ENCODE measurements around the gene UBTF.

UBTF gene

GRCh38 chr17:44223541-44224071 is 4.1 kb upstream of the UBTF start:
- Mint-ChIP-seq H3K4me1 (ENCODE audit: low read depth) (peaks cover 13% of the 10 kb centered on the region), H3K9me3 (no peaks in the 10 kb centered on the region), H3K4me3 (no peak overlapping the region), H3K27me3 (no peaks in the 10 kb centered on the region), H3K27ac (no peak overlapping the region), H3K36me3 (ENCODE audit: low read depth) (peaks cover 11% of the 10 kb centered on the region)
- DNase-seq = no peak

- H3K27ac Mint-ChIP-seq = peak overlapping the region; percentile 92
- H3K4me3 Mint-ChIP-seq = peak overlapping the region; percentile 90
- H3K27me3 Mint-ChIP-seq = no peaks in the 10 kb centered on the region
- peaks cover 13% of the 10 kb centered on the region for H3K4me1 Mint-ChIP-seq (ENCODE audit: low read depth)
- H3K9me3 Mint-ChIP-seq = no peaks in the 10 kb centered on the region
- peaks cover 20% of the 10 kb centered on the region for H3K36me3 Mint-ChIP-seq (ENCODE audit: low read depth)
- DNase-seq = peak; percentile 70
Measured at GRCh38 chr17:44222112-44222869, 2.8 kb upstream of the UBTF start.

GRCh38 chr17:44221862-44222111 is 2.3 kb upstream of the UBTF start:
- H3K9me3 Mint-ChIP-seq = no peaks in the 10 kb centered on the region
- peak overlapping the region; percentile 90 for H3K4me3 Mint-ChIP-seq
- DNase-seq = peak; percentile 65
- H3K27me3 Mint-ChIP-seq = no peaks in the 10 kb centered on the region
- peak overlapping the region; percentile 92 for H3K27ac Mint-ChIP-seq
- peaks cover 25% of the 10 kb centered on the region for H3K36me3 Mint-ChIP-seq (ENCODE audit: low read depth)
- H3K4me1 Mint-ChIP-seq (ENCODE audit: low read depth) = peaks cover 16% of the 10 kb centered on the region

- peak overlapping the region; percentile 92 for H3K27ac Mint-ChIP-seq
- H3K4me3 Mint-ChIP-seq = peak overlapping the region; percentile 90
- H3K4me1 Mint-ChIP-seq (ENCODE audit: low read depth) = peaks cover 21% of the 10 kb centered on the region
- peaks cover 30% of the 10 kb centered on the region for H3K36me3 Mint-ChIP-seq (ENCODE audit: low read depth)
- DNase-seq = peak; percentile 80
- H3K9me3 Mint-ChIP-seq = no peaks in the 10 kb centered on the region
- no peaks in the 10 kb centered on the region for H3K27me3 Mint-ChIP-seq
Measured at GRCh38 chr17:44221084-44221861, 1.8 kb upstream of the UBTF start.

- Mint-ChIP-seq H3K36me3 (ENCODE audit: low read depth) (peaks cover 38% of the 10 kb centered on the region), H3K9me3 (no peaks in the 10 kb centered on the region), H3K4me1 (ENCODE audit: low read depth) (peaks cover 29% of the 10 kb centered on the region), H3K27ac (peak overlapping the region; percentile 95), H3K27me3 (no peaks in the 10 kb centered on the region), H3K4me3 (peak overlapping the region; percentile 90)
- DNase-seq = peak; percentile 81
Measured at GRCh38 chr17:44220213-44221083, 973 bp upstream of the UBTF start.

- no peak for DNase-seq
- Mint-ChIP-seq H3K4me1 (ENCODE audit: low read depth) (peaks cover 42% of the 10 kb centered on the region), H3K36me3 (ENCODE audit: low read depth) (peaks cover 51% of the 10 kb centered on the region), H3K27me3 (no peaks in the 10 kb centered on the region), H3K9me3 (no peaks in the 10 kb centered on the region), H3K4me3 (peak overlapping the region; percentile 58), H3K27ac (no peak overlapping the region)
Measured at GRCh38 chr17:44219108-44219615, 313 bp downstream of the UBTF start.

- peak; percentile 92 for DNase-seq
- Mint-ChIP-seq H3K27me3 (no peaks in the 10 kb centered on the region), H3K4me1 (ENCODE audit: low read depth) (peaks cover 49% of the 10 kb centered on the region), H3K36me3 (ENCODE audit: low read depth) (peaks cover 58% of the 10 kb centered on the region), H3K4me3 (peak overlapping the region; percentile 91), H3K27ac (peak overlapping the region; percentile 96), H3K9me3 (no peaks in the 10 kb centered on the region)
Measured at GRCh38 chr17:44218344-44219107, 949 bp downstream of the UBTF start.

GRCh38 chr17:44217738-44218343 is 1.6 kb downstream of the UBTF start:
- Mint-ChIP-seq H3K4me1 (ENCODE audit: low read depth) (peaks cover 54% of the 10 kb centered on the region), H3K4me3 (peak overlapping the region; percentile 91), H3K9me3 (no peaks in the 10 kb centered on the region), H3K27me3 (no peaks in the 10 kb centered on the region), H3K36me3 (ENCODE audit: low read depth) (peaks cover 64% of the 10 kb centered on the region), H3K27ac (peak overlapping the region; percentile 96)
- DNase-seq = no peak

- peak overlapping the region; percentile 96 for H3K27ac Mint-ChIP-seq
- peak overlapping the region; percentile 91 for H3K4me3 Mint-ChIP-seq
- no peaks in the 10 kb centered on the region for H3K27me3 Mint-ChIP-seq
- peaks cover 51% of the 10 kb centered on the region for H3K4me1 Mint-ChIP-seq (ENCODE audit: low read depth)
- H3K36me3 Mint-ChIP-seq (ENCODE audit: low read depth) = peaks cover 71% of the 10 kb centered on the region
- H3K9me3 Mint-ChIP-seq = no peaks in the 10 kb centered on the region
- no peak for DNase-seq
Measured at GRCh38 chr17:44216694-44217093, 2.8 kb downstream of the UBTF start.

GRCh38 chr17:44216173-44216572 is 3.3 kb downstream of the UBTF start:
- DNase-seq = peak; percentile 37
- Mint-ChIP-seq H3K36me3 (ENCODE audit: low read depth) (peaks cover 71% of the 10 kb centered on the region), H3K27me3 (no peaks in the 10 kb centered on the region), H3K4me1 (ENCODE audit: low read depth) (peaks cover 55% of the 10 kb centered on the region), H3K27ac (peak overlapping the region; percentile 96), H3K9me3 (no peaks in the 10 kb centered on the region), H3K4me3 (peak overlapping the region; percentile 91)

- no peak for DNase-seq
- Mint-ChIP-seq H3K9me3 (no peaks in the 10 kb centered on the region), H3K27me3 (no peaks in the 10 kb centered on the region), H3K27ac (peak overlapping the region; percentile 96), H3K4me1 (ENCODE audit: low read depth) (peaks cover 63% of the 10 kb centered on the region), H3K4me3 (peak overlapping the region; percentile 91), H3K36me3 (ENCODE audit: low read depth) (peaks cover 75% of the 10 kb centered on the region)
Measured at GRCh38 chr17:44214896-44215295, 4.6 kb downstream of the UBTF start.

- H3K36me3 Mint-ChIP-seq (ENCODE audit: low read depth) = peaks cover 83% of the 10 kb centered on the region
- peak overlapping the region; percentile 96 for H3K27ac Mint-ChIP-seq
- H3K4me1 Mint-ChIP-seq (ENCODE audit: low read depth) = peaks cover 70% of the 10 kb centered on the region
- no peaks in the 10 kb centered on the region for H3K9me3 Mint-ChIP-seq
- no peaks in the 10 kb centered on the region for H3K27me3 Mint-ChIP-seq
- no peak for DNase-seq
- peak overlapping the region; percentile 47 for H3K4me3 Mint-ChIP-seq
Measured at GRCh38 chr17:44214230-44214494, 5.3 kb downstream of the UBTF start.

- Mint-ChIP-seq H3K36me3 (ENCODE audit: low read depth) (peaks cover 88% of the 10 kb centered on the region), H3K4me1 (ENCODE audit: low read depth) (peaks cover 75% of the 10 kb centered on the region), H3K9me3 (no peaks in the 10 kb centered on the region), H3K27ac (peak overlapping the region; percentile 96), H3K27me3 (no peaks in the 10 kb centered on the region), H3K4me3 (peak overlapping the region; percentile 47)
- no peak for DNase-seq
Measured at GRCh38 chr17:44213403-44214229, 5.9 kb downstream of the UBTF start.

Data from activated T-cell treated with anti-CD3 and anti-CD28 coated beads, Interleukin-2, amount 50 U/mL, for 24 hours (primary cell).